Ovary (tissue), 3 donors: Measurements from ENCODE around the gene CLPSL2.

Experiments
- CTCF ChIP-seq, 3 donors: fragments of 450-650 bp in 2 of 3; fragments of 200-600 bp in 1 of 3; IDR thresholded peaks; one replicate each; pipeline versions ENCODE4 v1.5.1 to v1.8.0; 2016 to 2022; ENCODE audit warnings: antibody characterized with exemption in 3 of 3, mild to moderate bottlenecking in 1 of 3
- EP300 ChIP-seq: sonication (generic); formaldehyde crosslinking; IDR thresholded peaks from one replicate; pipeline ENCODE4 v1.6.1; 2017; ENCODE audit warnings: antibody characterized with exemption
- POLR2A ChIP-seq: fragments of 450-650 bp; IDR thresholded peaks from one replicate; pipeline ENCODE4 v1.6.1; 2017; ENCODE audit warnings: antibody characterized with exemption, mild to moderate bottlenecking, moderate library complexity
- donor health status: DM: no; HTN: no; CAD: no.

- TF ChIP-seq CTCF (IDR thresholded peaks at IDR 0.05): no peak
- TF ChIP-seq POLR2A: no peak
- no peak for TF ChIP-seq EP300
Measured at GRCh38 chr6:35728683-35729678, 47.4 kb upstream of the CLPSL2 start.
